Keratinocyte (primary cell): ENCODE results near the gene PLCB3. TPM values are rescaled to one million over a fixed set of nuclear protein-coding genes. Genes with fewer than 3 reads are reported as not detected.

Source experiments
- DNase-seq: peaks from one replicate; pipeline ENCODE4 v3.0.0-alpha.2; 2011; ENCODE audit warnings: low read depth, missing footprints, low spot score
- FAIRE-seq: peaks from 2 replicates; lab custom pipeline; 2011; peaks lifted over from hg19 to GRCh38; lab: Jason Lieb, UNC
- H2AFZ ChIP-seq: 2 replicates; pipeline ENCODE4 v1.6.0; 2012; ENCODE audit warnings: low read length, control low read depth, inconsistent platforms; ENCODE audit not compliant: control insufficient read depth
- H3K27ac ChIP-seq: 2 replicates; pipeline ENCODE4 v1.5.1; 2011; ENCODE audit warnings: low read length; ENCODE audit not compliant: control insufficient read depth, insufficient read depth
- H3K27me3 ChIP-seq: 3 replicates; pipeline ENCODE4 v1.6.0; 2011; ENCODE audit warnings: low read length; ENCODE audit not compliant: control insufficient read depth, insufficient read depth; ENCODE audit errors: extremely low read depth
- H3K36me3 ChIP-seq, 2 experiments: 2 replicates in 1 of 2; 3 replicates in 1 of 2; pipeline ENCODE4 v1.5.1; 2011; ENCODE audit warnings: low read length in 2 of 2, mild to moderate bottlenecking in 1 of 2; ENCODE audit not compliant: control insufficient read depth in 2 of 2, insufficient read depth in 2 of 2; ENCODE audit errors: extremely low read depth in 1 of 2
- H3K4me1 ChIP-seq: 3 replicates; pipeline ENCODE4 v1.5.1; 2011; ENCODE audit warnings: low read length; ENCODE audit not compliant: control insufficient read depth, insufficient read depth; ENCODE audit errors: extremely low read depth
- H3K4me2 ChIP-seq: 3 replicates; pipeline ENCODE4 v1.6.0; 2011; ENCODE audit warnings: low read depth, low read length; ENCODE audit not compliant: control insufficient read depth, insufficient read depth; ENCODE audit errors: extremely low read depth
- H3K4me3 ChIP-seq, 3 experiments: fragments of 200-600 bp in 1 of 3; sonication (generic) in 1 of 3; 2 replicates in 2 of 3; 3 replicates in 1 of 3; pipeline ENCODE4 v1.5.1; 2011 to 2016; ENCODE audit warnings: low read length in 3 of 3, mild to moderate bottlenecking in 3 of 3, control low read depth in 2 of 3, inconsistent platforms in 1 of 3, low read depth in 1 of 3, mixed read lengths in 1 of 3, mixed run types in 1 of 3, moderate library complexity in 1 of 3; ENCODE audit not compliant: control insufficient read depth in 2 of 3, insufficient read depth in 2 of 3; ENCODE audit errors: extremely low read depth in 1 of 3
- H3K79me2 ChIP-seq: 2 replicates; pipeline ENCODE4 v1.6.0; 2012; ENCODE audit warnings: low read length; ENCODE audit not compliant: control insufficient read depth, insufficient read depth
- H3K9ac ChIP-seq: 3 replicates; pipeline ENCODE4 v1.6.0; 2011; ENCODE audit warnings: low read length; ENCODE audit not compliant: control insufficient read depth, insufficient read depth; ENCODE audit errors: extremely low read depth
- H3K9me1 ChIP-seq: 3 replicates; pipeline ENCODE4 v1.6.0; 2011; ENCODE audit warnings: low read length; ENCODE audit not compliant: control insufficient read depth, insufficient read depth; ENCODE audit errors: extremely low read depth
- H3K9me3 ChIP-seq: 2 replicates; pipeline ENCODE4 v1.5.1; 2012; ENCODE audit warnings: low read depth, low read length; ENCODE audit not compliant: control insufficient read depth
- H4K20me1 ChIP-seq: 3 replicates; pipeline ENCODE4 v1.6.0; 2011; ENCODE audit warnings: low read length; ENCODE audit not compliant: control insufficient read depth, insufficient read depth; ENCODE audit errors: extremely low read depth
- CTCF ChIP-seq, 3 experiments: IDR thresholded peaks in 1 of 3; conservative IDR thresholded peaks in 1 of 3; optimal IDR thresholded peaks in 1 of 3; 2 replicates in 2 of 3; 3 replicates in 1 of 3; pipeline versions ENCODE3 to v1.5.1; 2011; ENCODE audit warnings: low read length in 3 of 3, mild to moderate bottlenecking in 3 of 3, moderate library complexity in 2 of 3, control low read depth in 1 of 3, inconsistent platforms in 1 of 3; ENCODE audit not compliant: insufficient read depth in 2 of 3; ENCODE audit errors: extremely low read depth in 1 of 3
- EZH2 ChIP-seq: IDR thresholded peaks from one replicate; pipeline ENCODE4 v1.6.1; 2012; ENCODE audit warnings: inconsistent platforms, mild to moderate bottlenecking, low read length, moderate library complexity
- dilution Hi-C: fragments of 300-500 bp; cut with MboI; formaldehyde crosslinking; loops from one replicate; pipeline ENCODE4 v1.7.0; 2020; ENCODE audit warnings: low sequenced_read_pairs; ENCODE audit not compliant: extremely low pct_ligation_motif_present
- polyA plus RNA-seq, 5 experiments: library from polyadenylated mRNA; depleted of rRNA in 3 of 5; stranded (reverse) in 3 of 5; stranded (forward) in 1 of 5; unstranded in 1 of 5; fragments of >200 nt; gene quantifications; 1 replicate in 1 of 5; 2 replicates in 3 of 5; 3 replicates in 1 of 5; pipeline versions ENCODE4 v1.2.1 to v1.2.3, GENCODE V29; 2011 to 2012; ENCODE audit warnings: missing spikeins in 2 of 5, low read depth in 1 of 5, low replicate concordance in 1 of 5

PLCB3 gene
- polyA plus RNA-seq, 1 donor (not counting 4 experiments of a cell fraction or from before 2014, with no cell fraction given) = 32.5 TPM

- dilution Hi-C loops = no loop called here
- DNase-seq (no peak), FAIRE-seq (no peak)
- Histone ChIP-seq H3K36me3 (peaks cover 11 to 19% of the 10 kb centered on the region in 2 experiments), H3K27ac (no peak overlapping the region), H3K79me2 (peaks cover 13% of the 10 kb centered on the region), H3K9me3 (no peaks in the 10 kb centered on the region), H3K4me2 (no peak overlapping the region), H3K9ac (no peak overlapping the region), H3K4me1 (peaks cover 14% of the 10 kb centered on the region), H4K20me1 (no peaks in the 10 kb centered on the region), H2AFZ (no peak overlapping the region), H3K9me1 (no peaks in the 10 kb centered on the region), H3K4me3 (no peak overlapping the region), H3K27me3 (no peaks in the 10 kb centered on the region)
- no peak for TF ChIP-seq CTCF (optimal IDR thresholded peaks at IDR 0.05 in 1 of 3, IDR thresholded peaks at IDR 0.05 in 1 of 3, conservative IDR thresholded peaks at IDR 0.05 in 1 of 3; ENCODE audit: extremely low read depth in 1 of 3, insufficient read depth in 2 of 3, low read length in 3 of 3)
- TF ChIP-seq EZH2 = no peak
Measured at GRCh38 chr11:64281957-64282770, 30.8 kb downstream of the PLCB3 start.

- peak overlapping the region; percentile 35 for H3K9ac ChIP-seq
- H3K9me3 ChIP-seq = no peaks in the 10 kb centered on the region
- H3K27me3 ChIP-seq = no peaks in the 10 kb centered on the region
- H3K4me2 ChIP-seq = peak overlapping the region; percentile 98
- H2AFZ ChIP-seq = no peak overlapping the region
- peaks cover 11% of the 10 kb centered on the region for H3K4me1 ChIP-seq
- dilution Hi-C loops = no loop called here
- H3K4me3 ChIP-seq = peak overlapping the region in 2 of 3 experiments; percentile 86 to 91
- no peak for DNase-seq
- no peak overlapping the region for H3K27ac ChIP-seq
- FAIRE-seq = no peak
- H4K20me1 ChIP-seq = no peaks in the 10 kb centered on the region
- H3K79me2 ChIP-seq = peaks cover 13% of the 10 kb centered on the region
- H3K9me1 ChIP-seq = no peaks in the 10 kb centered on the region
- TF ChIP-seq EZH2 (no peak), CTCF (optimal IDR thresholded peaks at IDR 0.05 in 1 of 3, IDR thresholded peaks at IDR 0.05 in 1 of 3, conservative IDR thresholded peaks at IDR 0.05 in 1 of 3; ENCODE audit: extremely low read depth in 1 of 3, insufficient read depth in 2 of 3, low read length in 3 of 3) (no peak)
- H3K36me3 ChIP-seq = peaks cover 12 to 19% of the 10 kb centered on the region in 2 experiments
Measured at GRCh38 chr11:64283092-64283491, 31.8 kb downstream of the PLCB3 start.
